Right cardiac atrium (tissue), 5 donors: Measurements from ENCODE around the gene DPYSL3. TPM values are rescaled to one million over a fixed set of nuclear protein-coding genes. Genes with fewer than 3 reads are reported as not detected.

Source experiments
- ATAC-seq, 2 donors: fragments of 200-7000 bp; cut with Tn5 transposase; one replicate each; pipeline versions ENCODE4 v1.8.0 to v1.9.1; 2020; ENCODE audit warnings: moderate library complexity in 2 of 2, mild to moderate bottlenecking in 1 of 2
- DNase-seq, 3 donors: peaks; one replicate each; pipeline ENCODE4 v3.0.0-alpha.2; 2020
- H3K27ac ChIP-seq: one replicate; pipeline ENCODE4 v1.5.1; 2013; ENCODE audit warnings: mild to moderate bottlenecking, low read length, control low read depth, moderate library complexity
- H3K27me3 ChIP-seq: one replicate; pipeline ENCODE4 v1.6.1; 2013; ENCODE audit not compliant: control insufficient read depth, insufficient read depth
- H3K4me1 ChIP-seq: one replicate; pipeline ENCODE4 v1.6.1; 2013; ENCODE audit warnings: low read length; ENCODE audit not compliant: control insufficient read depth, insufficient read depth
- H3K4me3 ChIP-seq: one replicate; pipeline ENCODE4 v1.5.1; 2013; ENCODE audit warnings: low read length, control low read depth
- H3K9me3 ChIP-seq: one replicate; pipeline ENCODE4 v1.6.1; 2013; ENCODE audit warnings: low read length; ENCODE audit not compliant: control insufficient read depth
- WGBS: extraction: QIAGEN DNeasy Blood & Tissue Kit; methylation state at CpG from one replicate; pipeline ENCODE4 v1.1.7; 2013; 5-methylcytosine and 5-hydroxymethylcytosine counted together
- intact Hi-C, 4 donors: fragments of 100-400 bp; cut with DNase I; formaldehyde crosslinking; loops; one replicate each; pipeline versions ENCODE4 v1.11.0 to v1.14.0; 2022 to 2023
- polyA plus RNA-seq: library from polyadenylated mRNA; stranded (reverse); fragments of 200-250 nt; gene quantifications from one replicate; pipeline ENCODE4 v1.2.3, GENCODE V29; 2013
- total RNA-seq, 4 donors: library from RNA; stranded (reverse); fragmentation: NEBNext Ultra II Directional; extraction: Animal tissue kit (Norgen Biotek cat#: 25700); gene quantifications; one replicate each; pipeline ENCODE4 v1.2.1, GENCODE V29; 2021
- donor health status: healthy with polysubstance abuse.
- donor health status: DM: no; HTN: yes; CAD: no.
- donor health status: DM: no; HTN: no; CAD: no.
- donor health status: DM: no; HTN: yes; CAD: no; lungs with severe emphysema.
- donor health status: DM: yes; HTN: yes; CAD: no.

DPYSL3 gene
- total and polyA plus RNA-seq, 5 donors: 23.2 to 95.1 (median 47.3) TPM

GRCh38 chr5:147361441-147362175 is 148.3 kb downstream of the DPYSL3 start:
- no peaks in the 10 kb centered on the region for H3K4me1 ChIP-seq
- 68% methylated on average over 4 of the region's 4 CpGs for WGBS
- no peaks in the 10 kb centered on the region for H3K9me3 ChIP-seq
- no peaks in the 10 kb centered on the region for H3K27me3 ChIP-seq
- intact Hi-C loops: no loop called here
- no peak for ATAC-seq
- H3K27ac ChIP-seq: no peak overlapping the region
- DNase-seq: no peak
- H3K4me3 ChIP-seq: no peak overlapping the region

- intact Hi-C loops: no loop called here
Measured at GRCh38 chr5:147360816-147361215, 149.1 kb downstream of the DPYSL3 start.

GRCh38 chr5:147359581-147359980 is 150.3 kb downstream of the DPYSL3 start:
- no peaks in the 10 kb centered on the region for H3K4me1 ChIP-seq
- H3K9me3 ChIP-seq: no peaks in the 10 kb centered on the region
- no peaks in the 10 kb centered on the region for H3K27me3 ChIP-seq
- no peak overlapping the region for H3K27ac ChIP-seq
- 73% methylated on average over 2 of the region's 2 CpGs for WGBS
- H3K4me3 ChIP-seq: no peak overlapping the region
- intact Hi-C loops: no loop called here
- no peak for DNase-seq
- no peak for ATAC-seq

More at GRCh38 chr5:147360816-147361215, 149.1 kb downstream of the DPYSL3 start:
- no peaks in the 10 kb centered on the region for H3K4me1 ChIP-seq
- DNase-seq (no peak), ATAC-seq (no peak)
- 81% methylated on average over 2 of the region's 2 CpGs for WGBS
- H3K4me3 ChIP-seq: no peak overlapping the region
- no peaks in the 10 kb centered on the region for H3K27me3 ChIP-seq
- no peaks in the 10 kb centered on the region for H3K9me3 ChIP-seq
- no peak overlapping the region for H3K27ac ChIP-seq

GRCh38 chr5:147359101-147359500 is 150.8 kb downstream of the DPYSL3 start:
- Histone ChIP-seq H3K27ac (no peak overlapping the region), H3K27me3 (no peaks in the 10 kb centered on the region), H3K9me3 (no peaks in the 10 kb centered on the region), H3K4me3 (no peak overlapping the region), H3K4me1 (no peaks in the 10 kb centered on the region)
- 67% methylated on average over 1 of the region's 1 CpG for WGBS
- ATAC-seq (no peak), DNase-seq (no peak)
- intact Hi-C loops: no loop called here

- intact Hi-C loops: no loop called here
- DNase-seq: no peak
- Histone ChIP-seq H3K4me1 (no peaks in the 10 kb centered on the region), H3K4me3 (no peak overlapping the region), H3K27ac (no peak overlapping the region), H3K27me3 (no peaks in the 10 kb centered on the region), H3K9me3 (no peaks in the 10 kb centered on the region)
- WGBS: 72% methylated on average over 2 of the region's 2 CpGs
- ATAC-seq: no peak
Measured at GRCh38 chr5:147349241-147349640, 160.6 kb downstream of the DPYSL3 start.

- Histone ChIP-seq H3K4me3 (no peak overlapping the region), H3K27me3 (no peaks in the 10 kb centered on the region), H3K9me3 (no peaks in the 10 kb centered on the region), H3K4me1 (no peaks in the 10 kb centered on the region), H3K27ac (no peak overlapping the region)
- WGBS: 91% methylated on average over 5 of the region's 5 CpGs
- DNase-seq (no peak), ATAC-seq (no peak)
- intact Hi-C loops: no loop called here
Measured at GRCh38 chr5:147348451-147348850, 161.4 kb downstream of the DPYSL3 start.

DNA sequence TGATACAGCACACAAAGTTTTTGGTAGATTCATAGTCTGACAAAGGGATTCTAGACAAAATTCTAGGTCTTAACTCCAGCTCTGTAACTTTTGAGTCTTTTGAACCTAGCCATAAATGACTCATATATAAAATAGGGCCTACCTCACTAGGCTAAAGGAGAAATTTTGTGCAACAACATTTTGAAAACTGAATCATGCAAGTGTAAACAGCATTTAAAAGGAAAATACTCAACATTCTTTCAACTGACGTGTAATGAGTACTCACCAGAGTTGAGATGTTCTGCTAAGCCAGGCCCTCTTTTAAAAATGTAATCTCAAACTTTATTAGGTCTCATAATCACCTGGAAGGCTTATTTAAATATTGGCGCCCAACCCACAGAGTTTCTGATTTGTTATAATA is 161.8 kb downstream of the DPYSL3 start:
- Histone ChIP-seq H3K4me3 (no peak overlapping the region), H3K4me1 (no peaks in the 10 kb centered on the region), H3K9me3 (no peaks in the 10 kb centered on the region), H3K27ac (no peak overlapping the region), H3K27me3 (no peaks in the 10 kb centered on the region)
- intact Hi-C loops: no loop called here
- ATAC-seq: no peak
- 94% methylated on average over 2 of the region's 2 CpGs for WGBS
- no peak for DNase-seq

GRCh38 chr5:147346006-147346561 is 163.8 kb downstream of the DPYSL3 start:
- Histone ChIP-seq H3K9me3 (no peaks in the 10 kb centered on the region), H3K27me3 (no peaks in the 10 kb centered on the region), H3K27ac (no peak overlapping the region), H3K4me1 (no peaks in the 10 kb centered on the region), H3K4me3 (no peak overlapping the region)
- WGBS: 73% methylated on average over 5 of the region's 5 CpGs
- ATAC-seq: no peak
- no peak for DNase-seq
- intact Hi-C loops: no loop called here

DNA sequence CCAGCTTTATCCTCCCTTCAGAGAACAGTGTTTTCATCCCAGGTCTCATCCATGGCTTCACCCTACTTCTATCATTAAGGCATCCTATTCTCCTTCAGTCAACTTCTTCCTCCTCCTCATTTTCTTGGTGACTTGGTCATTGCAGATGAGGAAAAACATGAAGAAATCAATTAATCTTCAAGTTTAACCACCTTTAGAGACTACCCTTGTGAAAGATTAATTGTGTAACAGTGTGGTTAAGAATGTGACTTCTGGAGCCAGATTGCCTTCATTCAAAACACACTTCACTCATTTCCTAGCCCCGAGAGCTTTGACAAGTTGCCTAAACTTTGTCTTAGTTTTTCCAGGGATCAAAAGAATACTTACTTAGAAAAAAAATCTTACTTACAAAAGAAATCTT is 165.0 kb downstream of the DPYSL3 start:
- no peak for DNase-seq
- no peak overlapping the region for H3K27ac ChIP-seq
- WGBS: 31% methylated on average over 1 of the region's 1 CpG
- H3K4me3 ChIP-seq: no peak overlapping the region
- no peaks in the 10 kb centered on the region for H3K4me1 ChIP-seq
- intact Hi-C loops: no loop called here
- H3K27me3 ChIP-seq: no peaks in the 10 kb centered on the region
- H3K9me3 ChIP-seq: no peaks in the 10 kb centered on the region
- ATAC-seq: no peak

DNA sequence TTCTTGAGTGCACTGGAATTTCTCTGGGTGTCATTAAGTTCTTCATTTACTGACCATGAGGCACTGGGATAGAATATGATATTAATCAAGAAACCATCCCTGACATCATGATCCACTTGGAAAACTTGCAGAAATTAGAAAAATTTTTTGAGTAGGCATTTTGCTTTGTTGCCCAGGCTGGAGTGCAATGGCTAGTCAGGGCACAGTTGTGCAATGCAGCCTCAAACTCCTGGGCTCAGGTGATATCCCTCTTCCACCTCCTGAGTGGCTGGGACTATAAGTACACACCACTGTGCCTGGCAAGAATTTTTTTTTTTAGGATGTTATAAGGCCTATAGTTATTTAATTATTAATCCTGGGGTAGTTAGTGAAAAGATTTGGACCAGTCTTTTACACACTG is 168.5 kb downstream of the DPYSL3 start:
- H3K27ac ChIP-seq: no peak overlapping the region
- no peaks in the 10 kb centered on the region for H3K4me1 ChIP-seq
- DNase-seq (no peak), ATAC-seq (no peak)
- no peaks in the 10 kb centered on the region for H3K9me3 ChIP-seq
- no peaks in the 10 kb centered on the region for H3K27me3 ChIP-seq
- no peak overlapping the region for H3K4me3 ChIP-seq
- intact Hi-C loops: no loop called here

DNA sequence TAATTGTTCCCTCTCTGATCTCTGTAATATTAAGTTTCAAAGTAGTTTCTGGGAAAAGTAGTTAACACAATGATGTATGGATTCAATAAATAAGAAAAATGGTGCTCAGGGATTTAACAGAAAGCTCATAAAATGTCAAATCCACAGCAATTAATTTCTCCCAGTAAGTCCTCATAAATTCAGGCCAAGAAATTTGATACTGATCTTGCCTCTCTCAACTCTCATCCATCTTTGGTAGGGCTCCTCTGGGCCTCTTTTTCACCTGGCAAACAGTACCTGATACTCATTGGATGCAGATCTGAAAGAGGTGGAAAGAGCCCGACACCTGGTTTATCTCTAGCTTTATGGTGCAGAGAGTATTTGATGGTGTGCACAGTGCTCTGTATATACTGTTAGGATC is 168.9 kb downstream of the DPYSL3 start:
- no peaks in the 10 kb centered on the region for H3K27me3 ChIP-seq
- H3K4me3 ChIP-seq: no peak overlapping the region
- WGBS: 79% methylated on average over 1 of the region's 1 CpG
- no peaks in the 10 kb centered on the region for H3K4me1 ChIP-seq
- no peak overlapping the region for H3K27ac ChIP-seq
- no peaks in the 10 kb centered on the region for H3K9me3 ChIP-seq
- ATAC-seq (no peak), DNase-seq (no peak)
- intact Hi-C loops: no loop called here
